GM23248 (cell line): ENCODE measurements around the gene P2RX1.

Source experiments
- EZH2 ChIP-seq: fragments of 200-600 bp; sonication (generic); IDR thresholded peaks from 2 replicates; pipeline ENCODE4 v1.6.1; 2018; ENCODE audit warnings: antibody characterized with exemption, mild to moderate bottlenecking; ENCODE audit not compliant: insufficient read depth, poor library complexity, severe bottlenecking
- EZH2phosphoT487 ChIP-seq: fragments of 200-600 bp; sonication (generic); IDR thresholded peaks from 2 replicates; pipeline ENCODE4 v1.6.1; 2018; ENCODE audit warnings: antibody characterized with exemption, moderate library complexity, mild to moderate bottlenecking, low read depth; ENCODE audit not compliant: insufficient read depth

- TF ChIP-seq EZH2phosphoT487 (no peak), EZH2 (no peak)
Observed at GRCh38 chr17:3893003-3893719, 23.1 kb downstream of the P2RX1 start, which contains the start of gene CAMKK1.
